ENCODE data around the gene ZNF831. TPM values are rescaled to one million over a fixed set of nuclear protein-coding genes. Genes with fewer than 3 reads are reported as not detected.

Gene ZNF831
- total RNA-seq, 2 experiments from 2014 or later = 7.9 to 10.2 TPM

DNA sequence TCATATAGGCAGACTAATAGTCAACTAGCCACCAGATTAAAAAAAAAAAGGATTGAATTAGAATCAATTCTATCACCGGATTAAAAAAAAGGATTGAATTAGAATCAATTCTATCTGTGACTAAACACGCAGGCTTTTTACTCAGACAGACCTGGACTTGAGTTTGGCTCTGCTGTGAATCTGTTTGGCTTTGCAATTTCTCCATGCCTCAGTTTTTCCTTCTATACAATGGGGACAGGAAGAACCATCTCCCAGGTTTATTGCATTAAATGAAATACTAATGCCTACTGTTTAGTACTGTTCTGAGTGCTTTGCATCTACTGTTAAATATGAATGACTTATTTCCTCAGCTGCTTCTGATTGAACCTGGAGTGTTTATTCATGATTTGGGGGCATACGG lies 106.8 kb downstream of the ZNF831 start:
- ATAC-seq (no peak), DNase-seq (no peak)
- CTCF ChIA-PET = no interaction called here
- H3K4me1 Mint-ChIP-seq = peaks cover 30% of the 10 kb centered on the region
- H3K27ac Mint-ChIP-seq = no peak overlapping the region
- H3K9me3 Mint-ChIP-seq (ENCODE audit: low read depth) = no peaks in the 10 kb centered on the region
- H3K4me3 Mint-ChIP-seq = no peak overlapping the region
- no peaks in the 10 kb centered on the region for H3K36me3 Mint-ChIP-seq
- peaks cover 39% of the 10 kb centered on the region for H3K27me3 Mint-ChIP-seq

DNA sequence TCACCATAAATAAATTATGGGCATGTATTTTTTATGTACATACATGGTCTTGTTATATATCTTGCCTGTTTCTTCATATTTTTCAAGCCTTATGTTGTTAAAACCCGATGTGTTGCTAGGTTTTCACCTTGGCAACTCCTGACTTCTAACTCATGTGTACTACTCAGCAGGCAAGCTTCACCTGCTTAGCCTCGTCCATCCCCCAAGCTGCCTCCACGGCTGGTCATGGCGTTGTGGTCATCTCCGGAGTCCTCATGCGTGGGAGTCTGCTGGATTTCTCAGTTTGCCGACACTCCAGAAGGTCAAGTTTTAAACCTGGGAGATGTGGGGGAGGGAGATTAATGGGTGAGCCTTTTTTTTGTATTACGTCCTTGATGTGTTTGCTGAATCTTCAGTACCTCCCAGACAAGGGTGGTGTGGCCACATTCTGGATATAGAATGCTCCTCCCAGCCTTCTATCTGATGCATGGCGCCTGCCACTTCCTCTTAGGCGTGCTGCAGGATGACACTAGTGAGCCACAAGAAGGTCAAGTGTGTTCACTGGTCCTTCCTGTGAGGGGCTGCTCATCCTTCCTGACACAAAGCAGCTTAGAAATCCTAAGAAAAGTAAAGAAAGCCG lies 110.2 kb downstream of the ZNF831 start:
- H3K36me3 Mint-ChIP-seq = no peaks in the 10 kb centered on the region
- no peak overlapping the region for H3K4me3 Mint-ChIP-seq
- H3K4me1 Mint-ChIP-seq = peaks cover 29% of the 10 kb centered on the region
- H3K9me3 Mint-ChIP-seq (ENCODE audit: low read depth) = no peaks in the 10 kb centered on the region
- CTCF ChIA-PET = no interaction called here
- no peak overlapping the region for H3K27ac Mint-ChIP-seq
- H3K27me3 Mint-ChIP-seq = peaks cover 25% of the 10 kb centered on the region
- DNase-seq (peak; percentile 44), ATAC-seq (peak; percentile 45)

DNA sequence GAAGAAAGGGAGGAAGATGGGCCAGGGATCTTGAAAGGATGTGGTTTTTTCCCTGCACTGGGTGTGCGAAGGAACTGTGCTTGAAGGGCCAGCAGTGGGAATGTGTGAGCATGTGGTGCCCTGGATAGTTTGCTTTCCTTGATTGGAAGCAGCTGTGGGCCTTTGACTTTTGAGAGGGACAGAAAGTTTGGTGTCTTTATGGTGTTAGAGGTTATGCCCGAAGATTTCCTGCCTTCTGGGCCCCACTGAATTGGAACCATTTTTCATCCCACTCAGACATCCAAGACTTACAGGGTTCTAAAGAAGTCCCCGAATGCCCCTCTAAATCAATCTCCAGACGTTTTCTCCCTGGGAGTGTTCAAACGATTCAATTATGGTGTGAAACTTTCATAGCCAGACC lies 113.3 kb downstream of the ZNF831 start:
- Mint-ChIP-seq H3K4me3 (no peak overlapping the region), H3K27ac (no peak overlapping the region), H3K36me3 (no peaks in the 10 kb centered on the region), H3K9me3 (ENCODE audit: low read depth) (no peaks in the 10 kb centered on the region), H3K27me3 (peaks cover 29% of the 10 kb centered on the region), H3K4me1 (peaks cover 17% of the 10 kb centered on the region)
- no peak for ATAC-seq
- CTCF ChIA-PET = no interaction called here
- no peak for DNase-seq

DNA sequence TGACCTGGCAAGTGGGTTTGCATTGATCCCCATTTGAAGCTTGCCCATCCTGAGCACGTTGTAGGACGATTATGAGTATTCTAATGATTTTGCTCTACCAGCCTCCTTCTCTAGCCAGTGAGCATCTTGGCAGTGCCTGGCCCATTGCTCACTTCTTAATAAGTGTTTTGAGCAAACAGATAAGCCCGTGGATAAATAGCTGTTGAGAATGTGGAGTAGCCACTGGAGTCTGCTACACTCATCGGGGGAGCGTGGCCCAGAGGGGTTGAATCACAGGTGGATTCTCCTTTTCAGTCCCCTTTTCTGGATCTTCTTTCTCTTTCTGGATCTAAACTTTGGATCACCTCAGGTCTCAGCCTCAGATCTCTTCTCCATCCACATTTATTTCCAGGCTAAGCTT lies 120.8 kb downstream of the ZNF831 start:
- H3K4me3 Mint-ChIP-seq = no peak overlapping the region
- H3K4me1 Mint-ChIP-seq = no peaks in the 10 kb centered on the region
- DNase-seq = no peak
- H3K36me3 Mint-ChIP-seq = no peaks in the 10 kb centered on the region
- no peak for ATAC-seq
- peaks cover 28% of the 10 kb centered on the region for H3K27me3 Mint-ChIP-seq
- no peaks in the 10 kb centered on the region for H3K9me3 Mint-ChIP-seq (ENCODE audit: low read depth)
- no peak overlapping the region for H3K27ac Mint-ChIP-seq
- CTCF ChIA-PET = no interaction called here

- H3K4me3 Mint-ChIP-seq = no peak overlapping the region
- no peaks in the 10 kb centered on the region for H3K4me1 Mint-ChIP-seq
- ATAC-seq (no peak), DNase-seq (no peak)
- no peaks in the 10 kb centered on the region for H3K9me3 Mint-ChIP-seq (ENCODE audit: low read depth)
- CTCF ChIA-PET = interaction anchor here (1.1 to 1.5 kb wide), 2 partner anchors 9 to 33 kb away, joined by 3 read pairs; no protein-coding TSS in a partner anchor
- no peak overlapping the region for H3K27ac Mint-ChIP-seq
- no peaks in the 10 kb centered on the region for H3K36me3 Mint-ChIP-seq
- peaks cover 21% of the 10 kb centered on the region for H3K27me3 Mint-ChIP-seq
Measured at GRCh38 chr20:59289994-59290393, 126.4 kb downstream of the ZNF831 start.

DNA sequence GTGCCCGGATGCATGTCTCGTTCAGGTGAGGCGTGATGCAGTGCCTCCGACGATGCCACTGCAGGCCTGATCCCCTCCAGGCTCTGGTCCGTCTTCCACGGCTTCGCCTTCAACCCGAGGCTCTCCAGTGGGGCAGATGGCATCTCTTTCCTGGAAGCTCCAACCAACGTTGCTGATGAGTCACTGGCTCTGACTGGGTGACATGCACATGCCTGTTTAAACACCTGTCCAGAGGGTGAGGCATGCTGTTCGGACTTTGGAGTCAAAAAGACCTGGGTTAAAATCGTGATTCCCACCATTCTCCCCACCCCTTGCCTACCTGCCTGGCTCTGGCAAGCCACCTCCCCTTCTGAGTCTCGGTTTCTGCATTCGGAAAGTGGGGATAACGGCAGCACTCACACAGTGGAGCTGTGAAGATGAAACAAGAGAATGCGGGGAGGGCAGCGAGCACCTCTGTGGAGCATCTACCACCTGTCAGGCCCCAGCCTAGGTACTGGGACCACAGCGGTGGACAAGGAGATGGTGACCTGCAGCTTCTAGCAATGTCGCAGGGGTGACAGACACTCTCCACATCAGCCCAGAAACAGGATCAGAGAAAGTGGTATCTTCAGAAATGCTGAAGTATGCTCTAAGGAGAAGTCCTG lies 128.2 kb downstream of the ZNF831 start:
- no peak overlapping the region for H3K27ac Mint-ChIP-seq
- H3K4me1 Mint-ChIP-seq = no peaks in the 10 kb centered on the region
- no peaks in the 10 kb centered on the region for H3K9me3 Mint-ChIP-seq (ENCODE audit: low read depth)
- peaks cover 34% of the 10 kb centered on the region for H3K27me3 Mint-ChIP-seq
- H3K36me3 Mint-ChIP-seq = no peaks in the 10 kb centered on the region
- no peak overlapping the region for H3K4me3 Mint-ChIP-seq
- DNase-seq = no peak
- no peak for ATAC-seq
- CTCF ChIA-PET = no interaction called here

GRCh38 chr20:59295531-59295930 lies 131.9 kb downstream of the ZNF831 start:
- ATAC-seq (no peak), DNase-seq (no peak)
- Mint-ChIP-seq H3K27me3 (peaks cover 65% of the 10 kb centered on the region), H3K27ac (no peak overlapping the region), H3K4me3 (no peak overlapping the region), H3K36me3 (no peaks in the 10 kb centered on the region), H3K4me1 (no peaks in the 10 kb centered on the region), H3K9me3 (ENCODE audit: low read depth) (no peaks in the 10 kb centered on the region)
- CTCF ChIA-PET = no interaction called here

GRCh38 chr20:59297686-59298085 lies 134.1 kb downstream of the ZNF831 start:
- H3K9me3 Mint-ChIP-seq (ENCODE audit: low read depth) = no peaks in the 10 kb centered on the region
- H3K27me3 Mint-ChIP-seq = peaks cover 83% of the 10 kb centered on the region
- CTCF ChIA-PET = no interaction called here
- H3K4me1 Mint-ChIP-seq = no peaks in the 10 kb centered on the region
- H3K27ac Mint-ChIP-seq = no peak overlapping the region
- ATAC-seq = no peak
- H3K36me3 Mint-ChIP-seq = no peaks in the 10 kb centered on the region
- no peak for DNase-seq
- H3K4me3 Mint-ChIP-seq = no peak overlapping the region

DNA sequence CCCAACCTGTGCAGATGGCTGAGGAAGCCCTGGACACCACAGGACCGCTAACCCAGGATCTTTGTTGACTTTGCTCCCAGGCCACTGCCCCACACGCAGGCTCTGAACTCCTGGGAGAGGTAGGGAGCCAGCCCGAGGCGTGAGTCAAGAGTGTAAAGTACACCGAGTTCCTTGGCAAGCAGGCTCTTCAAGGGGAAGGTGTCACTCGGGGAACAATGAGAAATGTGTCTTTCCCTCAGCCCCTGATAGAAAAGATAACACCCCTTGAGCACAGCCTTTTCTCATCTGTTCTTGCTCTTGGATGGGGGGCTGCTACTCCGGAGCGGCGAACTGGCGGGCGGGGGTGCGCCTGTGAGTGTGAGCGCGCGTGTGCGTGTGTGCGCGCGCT lies 136.3 kb downstream of the ZNF831 start:
- no peak overlapping the region for H3K4me3 Mint-ChIP-seq
- H3K27me3 Mint-ChIP-seq = peaks cover 76% of the 10 kb centered on the region
- H3K4me1 Mint-ChIP-seq = no peaks in the 10 kb centered on the region
- H3K27ac Mint-ChIP-seq = no peak overlapping the region
- DNase-seq (no peak), ATAC-seq (no peak)
- H3K9me3 Mint-ChIP-seq (ENCODE audit: low read depth) = no peaks in the 10 kb centered on the region
- no peaks in the 10 kb centered on the region for H3K36me3 Mint-ChIP-seq
- CTCF ChIA-PET = interaction anchor here (1.2 kb wide), 1 partner anchor 11 kb away, joined by 3 read pairs; no protein-coding TSS in a partner anchor

GRCh38 chr20:59300333-59301081 lies 136.9 kb downstream of the ZNF831 start, which contains the start of gene EDN3:
EDN3 (plus strand) TSS chr20:59300611; CDS start chr20:59300813, 202 bp downstream.
- no peak within 1 kb of the TSS for H3K4me3 Mint-ChIP-seq
- no peaks in the 10 kb centered on the region for H3K36me3 Mint-ChIP-seq
- H3K4me1 Mint-ChIP-seq = no peaks in the 10 kb centered on the region
- H3K27ac Mint-ChIP-seq = no peak within 1 kb of the TSS
- no peak for ATAC-seq
- CTCF ChIA-PET = no interaction called here
- no peaks in the 10 kb centered on the region for H3K9me3 Mint-ChIP-seq (ENCODE audit: low read depth)
- peaks cover 73% of the 10 kb centered on the region for H3K27me3 Mint-ChIP-seq
- DNase-seq = no peak

DNA sequence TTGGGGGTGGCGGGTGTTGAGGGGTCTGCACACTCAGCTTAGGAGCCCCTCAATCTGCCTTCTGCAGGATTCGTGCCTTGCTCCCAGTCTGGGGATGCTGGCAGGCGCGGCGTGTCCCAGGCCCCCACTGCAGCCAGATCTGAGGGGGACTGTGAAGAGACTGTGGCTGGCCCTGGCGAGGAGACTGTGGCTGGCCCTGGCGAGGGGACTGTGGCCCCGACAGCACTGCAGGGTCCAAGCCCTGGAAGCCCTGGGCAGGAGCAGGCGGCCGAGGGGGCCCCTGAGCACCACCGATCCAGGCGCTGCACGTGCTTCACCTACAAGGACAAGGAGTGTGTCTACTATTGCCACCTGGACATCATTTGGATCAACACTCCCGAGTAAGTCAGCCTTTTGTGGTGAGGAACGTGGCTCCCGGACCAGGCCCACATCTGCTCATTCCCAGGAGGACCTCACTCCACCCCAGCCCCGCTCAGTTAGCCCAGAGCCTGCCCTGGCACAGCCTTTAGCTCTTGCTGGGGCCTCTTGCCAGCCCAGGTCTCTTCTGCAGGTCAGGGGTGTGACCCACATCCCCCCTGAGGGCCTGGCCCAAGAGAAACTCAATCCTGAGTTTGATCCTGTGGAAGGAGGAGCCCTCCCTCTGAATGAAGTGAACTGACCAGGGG lies 137.9 kb downstream of the ZNF831 start:
- Mint-ChIP-seq H3K9me3 (ENCODE audit: low read depth) (no peaks in the 10 kb centered on the region), H3K4me1 (no peaks in the 10 kb centered on the region), H3K27ac (no peak overlapping the region), H3K36me3 (no peaks in the 10 kb centered on the region), H3K27me3 (peaks cover 69% of the 10 kb centered on the region), H3K4me3 (no peak overlapping the region)
- CTCF ChIA-PET = no interaction called here
- DNase-seq = no peak
- no peak for ATAC-seq

GRCh38 chr20:59305908-59306655 lies 142.5 kb downstream of the ZNF831 start:
- Mint-ChIP-seq H3K27me3 (peaks cover 30% of the 10 kb centered on the region), H3K27ac (no peak overlapping the region), H3K9me3 (ENCODE audit: low read depth) (no peaks in the 10 kb centered on the region), H3K4me3 (no peak overlapping the region), H3K4me1 (peaks cover 4% of the 10 kb centered on the region), H3K36me3 (no peaks in the 10 kb centered on the region)
- DNase-seq (no peak), ATAC-seq (no peak)
- CTCF ChIA-PET = no interaction called here

- Mint-ChIP-seq H3K4me3 (no peak overlapping the region), H3K27me3 (peaks cover 21% of the 10 kb centered on the region), H3K4me1 (peaks cover 4% of the 10 kb centered on the region), H3K36me3 (no peaks in the 10 kb centered on the region), H3K27ac (no peak overlapping the region), H3K9me3 (ENCODE audit: low read depth) (no peaks in the 10 kb centered on the region)
- CTCF ChIA-PET = no interaction called here
- ATAC-seq (no peak), DNase-seq (no peak)
Measured at GRCh38 chr20:59307270-59307669, 143.6 kb downstream of the ZNF831 start.

Data from activated CD8-positive, alpha-beta memory T cell treated with anti-CD3 and anti-CD28 coated beads, Interleukin-2, amount 10 ng/mL, durations not matched to agents 7 days and 5 days (primary cell).